ENCODE results near the gene MMP25. TPM values are rescaled to one million over a fixed set of nuclear protein-coding genes. Genes with fewer than 3 reads are reported as not detected.
"Not testable (repeated sequence)": the region's sequence is repeated elsewhere in the genome, so short reads cannot be mapped to it uniquely, and the experiment has no call there.

The MMP25 gene
- total and polyA plus RNA-seq, 3 experiments from 2014 or later: 0.90 to 1.9 (median 1.5) TPM

- H3K4me1 ChIP-seq (ENCODE audit: insufficient read depth, low read length): peaks cover 93% of the 10 kb centered on the region
- not testable (repeated sequence) for H3K9me3 Mint-ChIP-seq
- H3K4me3 Mint-ChIP-seq: peak overlapping the region in 6 of 7 donors; percentile 77 to 89 (median 81)
These were observed 26.4 kb downstream of the MMP25 start for GRCh38 chr16:3072576-3073263.

DNA sequence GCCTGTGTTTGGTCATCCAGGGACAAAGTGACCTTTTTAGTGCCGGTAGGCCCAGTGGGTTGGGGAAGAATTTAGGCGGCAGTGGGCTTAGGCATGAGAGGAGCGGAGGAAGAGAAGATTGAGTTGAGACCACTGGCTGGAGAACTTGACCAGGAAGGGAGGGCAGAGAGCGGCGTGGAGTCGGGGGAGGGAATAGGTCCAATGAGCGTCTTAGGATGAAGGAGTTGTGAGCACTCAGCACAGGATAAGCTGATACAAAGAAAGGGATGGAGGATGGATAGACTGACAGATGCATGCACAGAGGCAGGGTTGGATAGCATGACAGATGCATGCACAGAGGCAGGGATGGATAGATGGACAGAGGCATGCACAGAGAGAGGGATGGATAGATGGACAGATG lies 27.1 kb downstream of the MMP25 start:
- H3K36me3 Mint-ChIP-seq: peaks cover 10 to 20% (median 18%) of the 10 kb centered on the region in 3 donors
- Histone ChIP-seq H3K27me3 (ENCODE audit: insufficient read depth, low read length, poor library complexity, severe bottlenecking) (no peaks in the 10 kb centered on the region), H3K4me1 (ENCODE audit: insufficient read depth, low read length) (peaks cover 93% of the 10 kb centered on the region), H3K27ac (ENCODE audit: low read depth, low read length) (no peak overlapping the region), H3K9me3 (ENCODE audit: low read length) (no peaks in the 10 kb centered on the region), H3K4me3 (ENCODE audit: low read length) (peak overlapping the region; percentile 13), H3K36me3 (ENCODE audit: insufficient read depth, low read length) (peaks cover 9% of the 10 kb centered on the region)
- no peaks in the 10 kb centered on the region for H3K9me3 Mint-ChIP-seq
- ChIA-PET POLR2A (interaction anchor here (2.3 to 4.3 kb wide), 2 partner anchors 24 to 56 kb away, joined by 10 to 27 read pairs; partner anchors contain the start of gene ZSCAN10), CTCF (interaction anchor here (0.9 to 1.5 kb wide), 3 partner anchors 24 to 56 kb away, joined by 3 to 6 read pairs (median 5); no protein-coding TSS in a partner anchor)
- H3K4me1 Mint-ChIP-seq: peaks cover 89 to 95% (median 93%) of the 10 kb centered on the region in 3 donors
- no peak for DNase-seq
- peak overlapping the region; percentile 88 to 97 (median 95) for H3K27ac Mint-ChIP-seq
- no peaks in the 10 kb centered on the region for H3K27me3 Mint-ChIP-seq
- H3K4me3 Mint-ChIP-seq: peak overlapping the region; percentile 77 to 89 (median 79)

More at GRCh38 chr16:3072576-3073263, 26.4 kb downstream of the MMP25 start:
- POLR2A ChIA-PET: interaction anchor here (2.3 kb wide), 1 partner anchor 57 kb away, joined by 10 read pairs; no protein-coding TSS in a partner anchor
- peaks cover 17% of the 10 kb centered on the region for H3K36me3 ChIP-seq (ENCODE audit: insufficient read depth, low read length)
- H3K27ac ChIP-seq (ENCODE audit: low read depth, low read length); H3K9me3 ChIP-seq (ENCODE audit: low read length); H3K4me3 ChIP-seq (ENCODE audit: low read length); H3K27me3 Mint-ChIP-seq; H3K27me3 ChIP-seq (ENCODE audit: insufficient read depth, low read length, poor library complexity, severe bottlenecking): not testable (repeated sequence)
- Mint-ChIP-seq H3K4me1 (peaks cover 85 to 95% (median 93%) of the 10 kb centered on the region in 3 donors), H3K27ac (peak overlapping the region; percentile 51 to 97 (median 95)), H3K36me3 (peaks cover 11 to 28% (median 18%) of the 10 kb centered on the region in 3 donors)
- DNase-seq: peak in 3 of 5 donors; percentile 46 to 74 (median 56)
- CTCF ChIA-PET: interaction anchor here (0.9 kb wide), 2 partner anchors 25 to 57 kb away, joined by 3 to 6 read pairs; no protein-coding TSS in a partner anchor

DNA sequence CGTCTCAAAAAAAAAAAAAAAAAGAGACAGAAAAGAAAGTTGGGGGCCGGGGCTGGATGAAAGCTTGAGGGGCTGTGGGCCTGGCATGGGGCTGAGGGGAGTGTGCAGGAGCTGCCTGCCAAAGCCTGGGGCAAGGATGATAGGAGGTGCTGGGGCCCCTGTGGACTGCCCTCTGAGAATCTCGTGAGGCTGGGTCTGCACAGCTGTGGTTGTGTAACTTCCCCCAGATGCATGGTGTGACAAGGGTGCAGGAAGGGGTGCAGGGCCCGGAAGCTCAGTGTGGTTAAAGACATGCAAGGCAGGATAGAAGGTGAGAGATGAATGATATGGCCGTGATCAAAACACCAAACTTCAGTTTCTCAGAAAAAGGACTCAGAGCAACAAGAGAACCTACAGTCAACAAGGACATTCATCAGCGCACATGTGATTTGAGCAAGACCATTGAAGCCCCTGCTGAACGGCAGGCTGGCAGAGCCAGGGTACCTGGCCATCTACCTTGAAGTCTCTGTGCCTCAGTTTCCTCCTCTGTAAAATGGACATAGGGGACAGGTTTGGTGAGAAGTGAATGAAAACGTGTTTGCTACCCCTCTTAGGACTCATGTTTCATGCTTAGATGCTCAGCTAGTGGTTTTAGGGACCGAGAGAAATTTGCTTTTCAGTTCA lies 28.6 kb downstream of the MMP25 start:
- Mint-ChIP-seq H3K9me3 (no peaks in the 10 kb centered on the region), H3K4me1 (peaks cover 89 to 97% (median 94%) of the 10 kb centered on the region in 3 donors), H3K36me3 (peaks cover 6 to 18% (median 9%) of the 10 kb centered on the region in 3 donors), H3K27ac (peak overlapping the region; percentile 88 to 97 (median 95)), H3K4me3 (peak overlapping the region; percentile 58 to 91 (median 79)), H3K27me3 (no peaks in the 10 kb centered on the region)
- Histone ChIP-seq H3K27me3 (ENCODE audit: insufficient read depth, low read length, poor library complexity, severe bottlenecking) (no peaks in the 10 kb centered on the region), H3K4me3 (ENCODE audit: low read length) (peak overlapping the region; percentile 19), H3K27ac (ENCODE audit: low read depth, low read length) (peak overlapping the region; percentile 45), H3K9me3 (ENCODE audit: low read length) (no peaks in the 10 kb centered on the region), H3K36me3 (ENCODE audit: insufficient read depth, low read length) (no peaks in the 10 kb centered on the region), H3K4me1 (ENCODE audit: insufficient read depth, low read length) (peaks cover 94% of the 10 kb centered on the region)
- POLR2A ChIA-PET: interaction anchor here (0.6 to 4.9 kb wide), 16 partner anchors 9 to 141 kb away, joined by 3 to 53 read pairs (median 5); partner anchors contain the start of genes IL32 and ZSCAN10
- CTCF ChIA-PET: interaction anchor here (0.7 to 7.1 kb wide), 16 partner anchors 11 to 59 kb away, joined by 3 to 69 read pairs (median 4); partner anchors contain the start of genes IL32 and ZSCAN10
- peak; percentile 68 to 94 (median 90) for DNase-seq

GRCh38 chr16:3075523-3075915 lies 29.2 kb downstream of the MMP25 start:
- no peaks in the 10 kb centered on the region for H3K36me3 ChIP-seq (ENCODE audit: insufficient read depth, low read length)
- H3K27me3 ChIP-seq (ENCODE audit: insufficient read depth, low read length, poor library complexity, severe bottlenecking): no peaks in the 10 kb centered on the region
- H3K4me3 ChIP-seq (ENCODE audit: low read length): peak overlapping the region; percentile 18
- Mint-ChIP-seq H3K27me3 (no peaks in the 10 kb centered on the region), H3K4me1 (peaks cover 85 to 97% (median 94%) of the 10 kb centered on the region in 3 donors), H3K27ac (peak overlapping the region; percentile 88 to 97 (median 95)), H3K9me3 (no peaks in the 10 kb centered on the region), H3K36me3 (peaks cover 3 to 16% (median 4%) of the 10 kb centered on the region in 3 donors), H3K4me3 (peak overlapping the region; percentile 58 to 91 (median 79))
- no peaks in the 10 kb centered on the region for H3K9me3 ChIP-seq (ENCODE audit: low read length)
- H3K27ac ChIP-seq (ENCODE audit: low read depth, low read length): no peak overlapping the region
- DNase-seq: no peak
- ChIA-PET POLR2A (interaction anchor here (0.9 to 4.9 kb wide), 11 partner anchors 10 to 141 kb away, joined by 3 to 53 read pairs (median 7); partner anchors contain the start of genes IL32 and ZSCAN10), CTCF (interaction anchor here (1.0 to 7.1 kb wide), 12 partner anchors 11 to 55 kb away, joined by 3 to 69 read pairs (median 16); partner anchors contain the start of genes IL32 and ZSCAN10)
- peaks cover 93% of the 10 kb centered on the region for H3K4me1 ChIP-seq (ENCODE audit: insufficient read depth, low read length)

- not testable (repeated sequence) for H3K9me3 Mint-ChIP-seq; H3K27me3 ChIP-seq (ENCODE audit: insufficient read depth, low read length, poor library complexity, severe bottlenecking); H3K9me3 ChIP-seq (ENCODE audit: low read length); DNase-seq; H3K36me3 ChIP-seq (ENCODE audit: insufficient read depth, low read length); H3K27me3 Mint-ChIP-seq
- Mint-ChIP-seq H3K4me1 (peaks cover 83 to 97% (median 93%) of the 10 kb centered on the region in 3 donors), H3K27ac (peak overlapping the region in 7 of 8 donors; percentile 92 to 97 (median 95)), H3K36me3 (peaks cover 3 to 16% (median 4%) of the 10 kb centered on the region in 3 donors), H3K4me3 (peak overlapping the region in 6 of 7 donors; percentile 77 to 91 (median 81))
- H3K27ac ChIP-seq (ENCODE audit: low read depth, low read length): peak overlapping the region; percentile 48
- ChIA-PET POLR2A (interaction anchor here (1.0 to 4.9 kb wide), 9 partner anchors 10 to 140 kb away, joined by 3 to 53 read pairs (median 9); partner anchors contain the start of genes IL32, ZNF213 and ZSCAN10), CTCF (interaction anchor here (1.0 to 7.1 kb wide), 14 partner anchors 9 to 59 kb away, joined by 3 to 69 read pairs (median 12); partner anchors contain the start of genes IL32, ZNF213 and ZSCAN10)
- H3K4me3 ChIP-seq (ENCODE audit: low read length): peak overlapping the region; percentile 45
- H3K4me1 ChIP-seq (ENCODE audit: insufficient read depth, low read length): peaks cover 94% of the 10 kb centered on the region
These were observed 29.6 kb downstream of the MMP25 start for GRCh38 chr16:3075946-3076345.

DNA sequence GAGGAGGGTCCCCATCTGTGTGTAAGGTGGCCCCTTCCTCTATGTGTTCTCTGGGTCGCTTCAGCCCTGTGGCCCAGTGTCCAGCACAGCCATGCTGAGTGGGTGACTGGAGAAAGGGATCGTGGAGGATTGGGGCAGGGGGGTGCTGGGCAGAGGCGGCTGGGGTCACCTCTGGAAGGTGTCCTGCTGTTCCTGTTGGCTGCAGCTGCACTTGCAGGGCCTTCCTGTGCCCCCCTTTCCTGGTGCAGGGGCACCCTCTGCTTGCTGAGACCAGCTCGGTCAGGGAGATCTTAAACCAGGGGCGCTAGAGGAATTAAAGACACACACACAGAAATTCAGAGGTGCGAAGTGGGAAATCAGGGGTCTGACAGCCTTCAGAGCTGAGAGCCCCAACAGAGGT lies 30.2 kb downstream of the MMP25 start:
- Mint-ChIP-seq H3K27ac (peak overlapping the region; percentile 92 to 97 (median 95)), H3K36me3 (peaks cover 2 to 16% (median 4%) of the 10 kb centered on the region in 3 donors), H3K27me3 (no peaks in the 10 kb centered on the region), H3K4me3 (peak overlapping the region; percentile 77 to 91 (median 83)), H3K9me3 (no peaks in the 10 kb centered on the region), H3K4me1 (peaks cover 80 to 95% (median 91%) of the 10 kb centered on the region in 3 donors)
- H3K36me3 ChIP-seq (ENCODE audit: insufficient read depth, low read length): no peaks in the 10 kb centered on the region
- DNase-seq: no peak
- H3K27ac ChIP-seq (ENCODE audit: low read depth, low read length): peak overlapping the region; percentile 48
- ChIA-PET CTCF (interaction anchor here (0.9 to 7.1 kb wide), 13 partner anchors 9 to 59 kb away, joined by 3 to 69 read pairs (median 13); partner anchors contain the start of genes IL32, ZNF213 and ZSCAN10), POLR2A (interaction anchor here (0.6 to 4.9 kb wide), 10 partner anchors 11 to 388 kb away, joined by 3 to 53 read pairs (median 5); partner anchors contain the start of genes IL32, ZNF213 and ZSCAN10)
- peak overlapping the region; percentile 45 for H3K4me3 ChIP-seq (ENCODE audit: low read length)
- H3K9me3 ChIP-seq (ENCODE audit: low read length): no peaks in the 10 kb centered on the region
- peaks cover 93% of the 10 kb centered on the region for H3K4me1 ChIP-seq (ENCODE audit: insufficient read depth, low read length)
- no peaks in the 10 kb centered on the region for H3K27me3 ChIP-seq (ENCODE audit: insufficient read depth, low read length, poor library complexity, severe bottlenecking)

GRCh38 chr16:3080024-3080423 lies 33.7 kb downstream of the MMP25 start:
- H3K36me3 ChIP-seq (ENCODE audit: insufficient read depth, low read length): no peaks in the 10 kb centered on the region
- no peaks in the 10 kb centered on the region for H3K27me3 Mint-ChIP-seq
- H3K36me3 Mint-ChIP-seq: peaks cover 2 to 16% (median 4%) of the 10 kb centered on the region in 3 donors
- H3K27me3 ChIP-seq (ENCODE audit: insufficient read depth, low read length, poor library complexity, severe bottlenecking): no peaks in the 10 kb centered on the region
- H3K4me1 Mint-ChIP-seq: peaks cover 65 to 90% (median 65%) of the 10 kb centered on the region in 3 donors
- ChIA-PET POLR2A (no interaction called here), CTCF (interaction anchor here (1.0 to 7.1 kb wide), 3 partner anchors 16 to 51 kb away, joined by 8 to 56 read pairs (median 10); no protein-coding TSS in a partner anchor)
- DNase-seq: no peak
- H3K4me3 Mint-ChIP-seq: peak overlapping the region in 4 of 7 donors; percentile 3 to 60 (median 36)
- H3K27ac Mint-ChIP-seq: peak overlapping the region; percentile 9 to 94 (median 69)
- H3K9me3 ChIP-seq (ENCODE audit: low read length): no peaks in the 10 kb centered on the region
- H3K4me3 ChIP-seq (ENCODE audit: low read length): no peak overlapping the region
- no peaks in the 10 kb centered on the region for H3K9me3 Mint-ChIP-seq
- peaks cover 63% of the 10 kb centered on the region for H3K4me1 ChIP-seq (ENCODE audit: insufficient read depth, low read length)
- H3K27ac ChIP-seq (ENCODE audit: low read depth, low read length): no peak overlapping the region
